ENCODE results near the gene PARD3. TPM values are rescaled to one million over a fixed set of nuclear protein-coding genes. Genes with fewer than 3 reads are reported as not detected.

The PARD3 gene
- total and polyA plus RNA-seq, 2 donors (not counting 1 experiment from before 2014, with no cell fraction given) = 24.0 to 46.4 TPM

DNA sequence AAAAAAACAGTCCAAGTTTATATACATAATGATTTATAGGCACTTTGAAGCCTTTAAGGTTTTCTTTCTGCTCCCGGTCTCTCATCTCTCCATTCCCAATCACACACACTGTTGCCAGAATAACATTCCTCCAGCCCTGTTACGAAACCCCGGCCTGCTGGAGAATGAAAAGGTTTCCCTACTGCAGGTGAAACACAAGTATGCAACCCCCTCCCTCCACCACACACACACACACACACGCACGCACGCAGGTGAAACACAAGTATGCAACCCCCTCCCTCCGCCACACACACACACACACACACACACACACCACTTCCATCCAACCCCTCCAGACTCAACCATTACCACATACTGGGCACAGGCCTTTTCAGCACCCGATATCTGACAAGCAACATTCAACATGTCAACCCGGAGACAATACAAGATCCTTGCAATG is 87.5 kb downstream of the PARD3 start:
- Histone ChIP-seq H2AFZ (ENCODE audit: low read length) (no peak overlapping the region), H3K79me2 (ENCODE audit: control insufficient read depth, insufficient read depth, low read length) (no peaks in the 10 kb centered on the region), H3K36me3 (ENCODE audit: control insufficient read depth, insufficient read depth, low read length) (no peaks in the 10 kb centered on the region), H3K9me3 (ENCODE audit: control insufficient read depth, insufficient read depth, low read depth, low read length) (no peaks in the 10 kb centered on the region), H3K4me1 (ENCODE audit: control insufficient read depth, extremely low read depth, insufficient read depth, low read length) (peaks cover 5% of the 10 kb centered on the region), H3K27me3 (ENCODE audit: control insufficient read depth, insufficient read depth, low read length) (no peaks in the 10 kb centered on the region), H4K20me1 (ENCODE audit: control insufficient read depth, extremely low read depth, insufficient read depth, low read length) (no peaks in the 10 kb centered on the region), H3K4me2 (ENCODE audit: extremely low read depth, insufficient read depth, low read length) (no peak overlapping the region), H3K9ac (ENCODE audit: insufficient read depth, low read length) (no peak overlapping the region), H3K4me3 (replicated peaks in 1 of 4; ENCODE audit: control extremely low read depth in 1 of 4, insufficient read depth in 1 of 4, low read depth in 3 of 4, low read length in 4 of 4) (no peak overlapping the region), H3K27ac (ENCODE audit: insufficient read depth, low read length) (no peak overlapping the region)
- no peak for DNase-seq (ENCODE audit: low read depth in 2 of 2)
- TF ChIP-seq EZH2 (IDR thresholded peaks at IDR 0.05; ENCODE audit: low read length, missing control alignments) = no peak
- TF ChIP-seq, protein P1, sequence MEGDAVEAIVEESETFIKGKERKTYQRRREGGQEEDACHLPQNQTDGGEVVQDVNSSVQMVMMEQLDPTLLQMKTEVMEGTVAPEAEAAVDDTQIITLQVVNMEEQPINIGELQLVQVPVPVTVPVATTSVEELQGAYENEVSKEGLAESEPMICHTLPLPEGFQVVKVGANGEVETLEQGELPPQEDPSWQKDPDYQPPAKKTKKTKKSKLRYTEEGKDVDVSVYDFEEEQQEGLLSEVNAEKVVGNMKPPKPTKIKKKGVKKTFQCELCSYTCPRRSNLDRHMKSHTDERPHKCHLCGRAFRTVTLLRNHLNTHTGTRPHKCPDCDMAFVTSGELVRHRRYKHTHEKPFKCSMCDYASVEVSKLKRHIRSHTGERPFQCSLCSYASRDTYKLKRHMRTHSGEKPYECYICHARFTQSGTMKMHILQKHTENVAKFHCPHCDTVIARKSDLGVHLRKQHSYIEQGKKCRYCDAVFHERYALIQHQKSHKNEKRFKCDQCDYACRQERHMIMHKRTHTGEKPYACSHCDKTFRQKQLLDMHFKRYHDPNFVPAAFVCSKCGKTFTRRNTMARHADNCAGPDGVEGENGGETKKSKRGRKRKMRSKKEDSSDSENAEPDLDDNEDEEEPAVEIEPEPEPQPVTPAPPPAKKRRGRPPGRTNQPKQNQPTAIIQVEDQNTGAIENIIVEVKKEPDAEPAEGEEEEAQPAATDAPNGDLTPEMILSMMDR (conservative IDR thresholded peaks at IDR 0.05 in 1 of 2, IDR thresholded peaks at IDR 0.05 in 1 of 2; ENCODE audit: low read depth in 1 of 2, low read length in 2 of 2) = no peak

DNA sequence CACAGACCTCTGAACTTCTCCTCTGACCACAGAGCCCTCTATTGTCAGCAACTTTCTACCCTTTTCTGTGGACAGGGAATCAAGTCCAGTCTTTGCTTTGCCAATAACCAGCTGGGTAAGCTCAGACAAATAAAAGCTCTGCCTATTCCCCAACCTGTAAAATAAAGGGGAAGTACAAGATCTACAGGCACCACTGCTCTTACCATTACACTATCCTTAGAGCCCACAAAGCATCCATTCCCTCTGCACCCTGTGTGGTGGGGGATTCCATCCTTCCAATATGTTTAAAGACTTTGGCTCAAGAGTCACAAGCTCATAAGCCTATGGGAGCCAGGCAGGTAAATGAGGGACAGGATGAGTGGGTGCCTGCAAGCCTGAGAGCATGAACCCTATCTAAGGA is 88.2 kb downstream of the PARD3 start:
- Histone ChIP-seq H4K20me1 (ENCODE audit: control insufficient read depth, extremely low read depth, insufficient read depth, low read length) (no peaks in the 10 kb centered on the region), H3K79me2 (ENCODE audit: control insufficient read depth, insufficient read depth, low read length) (no peaks in the 10 kb centered on the region), H3K9ac (ENCODE audit: insufficient read depth, low read length) (no peak overlapping the region)

DNA sequence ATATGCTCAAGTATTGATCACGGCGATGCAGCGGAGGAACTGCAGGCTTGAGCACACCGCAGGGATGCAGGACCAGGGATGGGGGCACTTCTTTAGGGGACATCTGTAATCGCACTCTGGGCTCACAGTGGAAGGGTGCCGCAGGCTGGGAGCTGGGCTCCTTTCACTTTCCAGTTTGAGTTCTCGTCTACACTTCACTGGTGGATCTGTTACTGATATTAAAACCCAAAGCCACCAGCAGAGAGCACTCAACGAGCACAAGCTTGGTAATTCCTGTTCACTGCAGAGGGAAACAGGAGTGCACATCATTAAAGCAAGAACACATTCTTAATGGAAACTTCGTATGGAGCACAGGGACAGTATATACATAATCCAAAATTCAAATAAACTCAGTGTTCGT is 91.3 kb downstream of the PARD3 start:
- Histone ChIP-seq H4K20me1 (ENCODE audit: control insufficient read depth, extremely low read depth, insufficient read depth, low read length) (no peaks in the 10 kb centered on the region), H3K9ac (ENCODE audit: insufficient read depth, low read length) (no peak overlapping the region), H3K4me3 (replicated peaks in 1 of 4; ENCODE audit: control extremely low read depth in 1 of 4, insufficient read depth in 1 of 4, low read depth in 3 of 4, low read length in 4 of 4) (peak overlapping the region in 2 of 4 experiments; percentile 8 to 30), H2AFZ (ENCODE audit: low read length) (peak overlapping the region; percentile 48), H3K4me1 (ENCODE audit: control insufficient read depth, extremely low read depth, insufficient read depth, low read length) (peaks cover 3% of the 10 kb centered on the region), H3K27ac (ENCODE audit: insufficient read depth, low read length) (no peak overlapping the region), H3K4me2 (ENCODE audit: extremely low read depth, insufficient read depth, low read length) (peak overlapping the region; percentile 93), H3K27me3 (ENCODE audit: control insufficient read depth, insufficient read depth, low read length) (no peaks in the 10 kb centered on the region), H3K79me2 (ENCODE audit: control insufficient read depth, insufficient read depth, low read length) (no peaks in the 10 kb centered on the region), H3K36me3 (ENCODE audit: control insufficient read depth, insufficient read depth, low read length) (no peaks in the 10 kb centered on the region), H3K9me3 (ENCODE audit: control insufficient read depth, insufficient read depth, low read depth, low read length) (no peaks in the 10 kb centered on the region)
- peak; percentile 60 to 85 for DNase-seq (ENCODE audit: low read depth in 2 of 2)
- TF ChIP-seq EZH2 (IDR thresholded peaks at IDR 0.05; ENCODE audit: low read length, missing control alignments) = no peak
- TF ChIP-seq, protein P1 (conservative IDR thresholded peaks at IDR 0.05 in 1 of 2, IDR thresholded peaks at IDR 0.05 in 1 of 2; ENCODE audit: low read depth in 1 of 2, low read length in 2 of 2) = peak; percentile 66 to 76

More for the DNA sequence above, 88.2 kb downstream of the PARD3 start:
- Histone ChIP-seq H2AFZ (ENCODE audit: low read length) (no peak overlapping the region), H3K4me3 (replicated peaks in 1 of 4; ENCODE audit: control extremely low read depth in 1 of 4, insufficient read depth in 1 of 4, low read depth in 3 of 4, low read length in 4 of 4) (no peak overlapping the region), H3K27ac (ENCODE audit: insufficient read depth, low read length) (no peak overlapping the region), H3K27me3 (ENCODE audit: control insufficient read depth, insufficient read depth, low read length) (no peaks in the 10 kb centered on the region), H3K4me1 (ENCODE audit: control insufficient read depth, extremely low read depth, insufficient read depth, low read length) (peaks cover under 1% of the 10 kb centered on the region), H3K36me3 (ENCODE audit: control insufficient read depth, insufficient read depth, low read length) (no peaks in the 10 kb centered on the region), H3K4me2 (ENCODE audit: extremely low read depth, insufficient read depth, low read length) (no peak overlapping the region), H3K9me3 (ENCODE audit: control insufficient read depth, insufficient read depth, low read depth, low read length) (no peaks in the 10 kb centered on the region)
- TF ChIP-seq, protein P1 (conservative IDR thresholded peaks at IDR 0.05 in 1 of 2, IDR thresholded peaks at IDR 0.05 in 1 of 2; ENCODE audit: low read depth in 1 of 2, low read length in 2 of 2) = no peak
- TF ChIP-seq EZH2 (IDR thresholded peaks at IDR 0.05; ENCODE audit: low read length, missing control alignments) = no peak
- no peak for DNase-seq (ENCODE audit: low read depth in 2 of 2)

Measured in fibroblast of lung (primary cell).